HG03558 (cell line): Measurements from ENCODE around the gene DIAPH2.
"Not testable (repeated sequence)": the region's sequence is repeated elsewhere in the genome, so short reads cannot be mapped to it uniquely, and the experiment has no call there.

Experiments used
- ATAC-seq: cut with Tn5 transposase; IDR thresholded peaks from one replicate; pipeline ENCODE4 v1.9.1; 2021; ENCODE audit warnings: moderate number of reproducible peaks; ENCODE audit not compliant: unreplicated experiment; ENCODE audit errors: extremely low read depth

The DIAPH2 gene

DNA sequence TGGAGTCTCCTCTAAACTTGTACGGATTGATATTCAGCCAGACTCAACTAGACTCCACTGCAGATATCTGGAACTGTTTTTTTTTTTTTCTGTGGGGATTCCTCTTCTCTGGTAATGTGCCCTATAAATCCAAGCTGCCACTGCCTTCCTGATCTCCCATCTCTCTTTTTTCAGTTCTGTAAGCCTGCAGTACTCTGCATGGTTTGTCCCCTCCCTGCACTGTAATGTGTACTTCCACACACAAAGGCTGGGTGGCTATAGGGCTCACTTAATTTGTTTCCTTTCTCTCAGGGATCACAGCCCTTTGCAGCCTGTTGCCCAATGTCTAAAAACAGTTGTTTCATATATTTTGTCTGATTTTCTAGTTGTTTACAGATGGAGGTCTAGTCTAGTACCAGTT is 114.3 kb downstream of the DIAPH2 start:
- no peak for ATAC-seq

DNA sequence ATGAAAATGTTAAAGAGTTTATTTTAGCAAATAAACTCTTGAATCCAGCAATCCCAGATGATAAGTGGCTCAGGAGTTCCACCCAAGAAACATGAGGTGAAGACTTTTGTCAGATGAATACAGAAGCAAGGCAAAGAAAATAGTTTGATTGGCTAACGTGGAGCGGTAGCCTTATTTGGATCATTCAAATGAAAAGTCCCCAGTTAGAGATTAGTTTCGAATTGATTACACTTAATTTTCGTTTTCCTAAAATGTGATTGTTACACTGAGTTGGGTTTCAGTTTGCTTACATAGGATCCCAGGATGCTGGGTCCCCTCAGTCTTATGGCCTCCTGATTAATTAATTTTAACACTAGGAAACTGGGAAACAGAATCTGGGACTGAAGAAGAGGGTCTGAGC is 122.7 kb downstream of the DIAPH2 start:
- ATAC-seq, result no peak

DNA sequence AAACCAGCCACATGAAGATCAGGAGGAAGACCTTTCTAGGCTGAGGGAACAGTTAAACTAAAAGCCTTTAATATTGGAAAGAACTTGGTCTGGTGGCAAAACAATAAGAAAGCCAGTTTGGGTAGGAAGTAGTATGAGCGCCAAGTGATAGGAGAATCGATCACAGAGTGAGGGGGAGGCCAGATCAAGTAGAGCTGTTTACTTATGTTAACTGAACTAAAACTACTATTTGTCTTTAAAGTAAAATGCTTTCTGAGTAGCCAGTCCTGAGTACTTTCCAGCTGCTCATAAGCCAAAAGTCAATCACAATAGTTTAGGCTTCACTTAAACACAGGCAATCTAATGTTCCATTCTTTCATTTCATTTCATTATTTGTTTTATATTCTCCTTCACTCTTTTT is 136.3 kb downstream of the DIAPH2 start:
- ATAC-seq, result no peak

DNA sequence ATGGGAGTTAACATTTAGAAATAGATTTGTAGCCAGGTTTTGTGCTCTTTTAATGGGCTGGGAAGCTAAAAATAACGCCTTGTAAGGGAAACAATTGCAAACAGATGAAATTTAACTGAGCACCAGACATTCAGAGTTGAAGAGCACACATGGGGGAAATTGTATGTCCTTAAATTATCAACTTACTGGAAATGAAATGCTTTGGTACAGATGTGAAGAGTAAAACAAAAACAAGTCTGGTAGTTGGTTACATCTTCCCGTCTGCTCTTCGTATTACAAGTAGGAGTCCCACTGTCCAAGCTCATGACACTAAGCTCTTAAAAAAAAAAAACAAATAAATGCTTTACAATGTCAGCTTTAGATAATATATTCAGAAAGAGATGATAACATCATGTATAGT is 139.5 kb downstream of the DIAPH2 start:
- ATAC-seq, result no peak

DNA sequence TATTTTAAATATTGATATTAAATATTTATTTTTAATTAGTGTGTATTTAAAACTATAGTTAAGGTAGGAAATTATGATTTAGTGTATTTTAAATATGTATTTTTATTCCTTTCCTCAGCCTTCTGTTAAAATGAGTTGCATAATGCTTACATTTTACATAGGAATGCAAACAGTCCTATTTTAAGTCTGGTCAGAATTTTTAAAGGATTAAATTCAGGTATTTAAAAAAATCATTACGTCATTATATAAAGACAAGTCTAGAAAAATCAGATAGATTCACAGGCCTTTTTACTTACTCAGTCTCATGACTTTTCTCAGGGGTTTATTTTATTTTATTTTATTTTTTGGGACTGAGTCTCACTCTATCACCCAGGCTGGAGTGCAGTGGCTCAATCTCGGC is 148.7 kb downstream of the DIAPH2 start:
- ATAC-seq, result no peak

DNA sequence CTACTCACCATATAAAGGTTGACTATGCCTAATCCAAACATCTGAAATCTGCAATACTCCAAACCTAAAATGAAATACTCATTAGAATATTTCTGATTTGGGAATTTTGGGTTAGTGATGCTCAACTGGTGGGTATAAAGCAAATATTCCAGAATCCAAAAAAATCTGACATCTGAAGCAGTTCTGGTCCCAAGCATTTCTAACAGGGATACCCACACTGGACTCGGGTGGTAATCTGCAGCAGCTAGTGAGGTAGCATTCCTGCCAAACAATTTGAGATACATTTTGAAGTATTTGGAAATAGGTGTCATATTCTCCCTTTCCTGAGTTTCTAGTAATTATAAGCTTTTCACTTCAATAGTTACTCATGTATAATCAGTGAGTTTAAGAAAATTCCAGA is 149.5 kb downstream of the DIAPH2 start:
- ATAC-seq, result no peak

DNA sequence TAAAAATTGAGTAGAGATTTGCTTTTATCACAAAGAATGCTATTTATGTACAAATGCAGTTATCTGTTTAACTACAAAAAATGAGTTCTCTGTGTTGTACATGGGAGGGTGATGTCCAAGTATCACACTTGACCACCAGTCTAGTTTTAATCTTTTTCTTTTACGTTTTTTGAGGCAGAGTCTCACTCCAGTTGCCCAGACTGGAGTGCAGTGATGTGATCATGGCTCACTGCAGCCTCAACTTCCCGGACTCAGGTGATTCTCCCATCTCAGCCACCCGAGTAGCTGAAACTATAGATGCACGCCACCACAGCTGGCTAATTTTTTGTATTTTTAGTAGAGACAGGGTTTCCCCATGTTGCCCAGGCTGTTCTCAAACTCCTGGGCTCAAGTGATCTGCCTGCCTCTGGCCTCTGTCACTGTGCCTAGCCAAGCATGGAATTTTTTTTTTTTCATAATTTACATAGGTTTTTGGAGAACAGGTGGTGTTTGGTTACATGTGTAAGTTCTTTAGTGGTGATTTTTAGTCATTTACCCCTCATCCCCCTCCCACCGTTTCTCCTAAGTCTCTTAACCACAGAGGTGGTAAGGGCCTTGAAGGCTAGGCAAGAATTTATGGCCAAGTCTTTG is 151.1 kb downstream of the DIAPH2 start:
- ATAC-seq, result peak; percentile 48

DNA sequence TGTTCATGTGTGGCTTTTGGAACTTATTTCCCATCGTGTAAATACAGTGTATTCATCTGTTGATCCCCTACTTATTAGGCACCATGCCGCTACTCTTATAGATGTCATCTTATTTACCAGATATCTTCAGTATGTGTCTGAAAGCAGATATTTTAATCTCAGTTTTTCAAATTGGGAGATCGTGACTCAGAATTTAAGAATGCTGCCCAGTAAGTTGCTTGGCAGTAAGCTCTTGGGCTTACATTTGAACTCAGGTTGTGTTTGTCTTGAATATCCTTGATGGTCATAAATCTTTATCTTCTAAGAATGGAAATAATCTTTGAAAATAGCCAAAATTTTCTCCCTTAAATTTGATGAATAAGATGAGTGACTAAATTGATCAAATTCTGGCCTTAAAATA is 153.2 kb downstream of the DIAPH2 start:
- no peak for ATAC-seq

DNA sequence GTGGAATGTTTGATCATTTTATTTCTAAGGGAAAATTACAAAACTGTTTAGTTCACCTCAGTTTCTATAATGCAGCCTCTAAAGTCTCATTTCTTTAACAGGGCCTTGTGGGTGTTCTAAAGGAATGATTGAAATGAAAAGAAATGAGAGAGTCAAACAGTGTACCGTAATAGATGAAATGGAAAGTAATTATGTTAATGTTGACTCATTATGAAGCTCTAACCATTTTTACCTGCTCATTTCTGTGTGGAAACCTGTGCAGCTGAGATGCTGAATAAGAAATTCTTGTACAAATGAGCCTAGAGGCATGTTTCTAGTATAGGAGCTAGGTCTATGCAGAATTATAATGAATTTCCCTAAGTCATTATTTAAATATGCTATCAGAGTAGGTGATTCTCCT is 153.9 kb downstream of the DIAPH2 start:
- ATAC-seq, result no peak

DNA sequence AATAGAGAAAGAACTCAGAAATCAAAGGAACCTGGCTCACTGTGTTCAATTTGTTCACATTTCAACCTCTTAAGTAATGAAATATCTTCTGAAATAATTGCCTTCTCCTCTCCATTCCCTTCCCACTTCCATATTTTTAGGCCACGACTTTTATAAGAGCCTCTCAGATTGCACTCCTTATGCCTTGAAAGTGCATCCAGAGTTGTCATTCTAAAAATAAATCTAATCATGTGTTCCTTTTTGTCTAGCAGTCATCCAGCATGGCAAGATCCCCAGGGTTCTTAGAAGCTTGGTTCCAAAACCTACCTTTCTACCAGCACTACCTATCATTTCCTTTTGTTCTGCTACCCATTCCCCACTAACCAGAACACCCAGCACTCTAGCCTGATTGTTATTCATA is 156.7 kb downstream of the DIAPH2 start:
- no peak for ATAC-seq

DNA sequence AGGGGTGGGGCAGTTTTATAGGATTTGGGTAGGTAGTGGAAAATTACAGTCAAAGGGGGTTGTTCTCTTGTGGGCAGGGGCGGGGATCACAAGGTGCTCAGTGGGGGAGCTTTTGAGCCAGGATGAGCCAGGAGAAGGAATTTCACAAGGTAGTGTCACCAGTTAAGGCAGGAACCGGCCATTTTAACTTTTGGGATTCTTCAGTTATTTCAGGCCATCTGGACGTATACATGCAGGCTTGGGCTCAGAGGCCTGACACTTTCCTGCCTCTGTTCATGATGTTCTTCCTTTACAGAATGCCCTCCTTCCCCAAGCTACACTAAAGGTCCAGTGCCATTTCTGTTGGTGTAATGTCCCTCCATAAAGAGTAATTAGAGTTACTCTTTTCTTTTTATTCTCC is 157.2 kb downstream of the DIAPH2 start:
- not testable (repeated sequence) for ATAC-seq

DNA sequence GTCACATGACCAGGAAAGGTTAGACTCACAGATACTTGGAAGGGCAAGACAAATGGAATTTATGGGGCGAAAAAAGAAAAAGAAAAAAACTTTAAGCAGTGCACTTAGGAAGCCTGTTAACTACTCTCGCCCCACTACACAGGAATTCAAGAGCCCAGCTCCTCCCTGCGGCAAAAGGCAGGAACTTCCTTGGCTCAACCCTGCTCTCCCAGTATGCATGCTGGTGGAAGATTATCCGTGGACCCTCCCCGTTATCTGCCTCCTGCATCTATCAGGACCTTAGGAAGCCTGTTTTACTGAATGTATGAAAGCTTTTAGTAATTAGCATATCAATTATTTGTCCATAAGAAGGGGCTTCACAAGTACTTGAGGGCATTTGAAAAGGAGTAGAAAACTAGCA is 158.9 kb downstream of the DIAPH2 start:
- no peak for ATAC-seq

DNA sequence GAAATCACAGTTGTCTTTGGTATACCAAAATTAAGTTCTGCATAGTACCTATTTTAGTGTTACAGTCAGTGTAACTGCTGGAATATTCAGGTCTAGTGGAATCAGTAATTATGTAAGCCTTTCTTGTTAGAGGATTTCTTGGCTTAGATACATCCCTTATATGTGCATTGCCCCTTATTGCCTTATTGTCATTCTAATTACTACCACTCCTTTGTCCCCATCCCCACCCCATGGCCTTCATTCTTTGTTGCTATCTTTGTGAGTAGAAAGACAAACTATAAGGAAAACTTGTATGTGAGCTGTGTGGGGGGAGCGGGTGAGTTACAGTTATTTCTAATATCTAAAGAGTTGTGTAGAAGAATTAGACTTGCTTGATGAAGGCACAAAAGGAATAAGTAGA is 162.2 kb downstream of the DIAPH2 start:
- no peak for ATAC-seq

DNA sequence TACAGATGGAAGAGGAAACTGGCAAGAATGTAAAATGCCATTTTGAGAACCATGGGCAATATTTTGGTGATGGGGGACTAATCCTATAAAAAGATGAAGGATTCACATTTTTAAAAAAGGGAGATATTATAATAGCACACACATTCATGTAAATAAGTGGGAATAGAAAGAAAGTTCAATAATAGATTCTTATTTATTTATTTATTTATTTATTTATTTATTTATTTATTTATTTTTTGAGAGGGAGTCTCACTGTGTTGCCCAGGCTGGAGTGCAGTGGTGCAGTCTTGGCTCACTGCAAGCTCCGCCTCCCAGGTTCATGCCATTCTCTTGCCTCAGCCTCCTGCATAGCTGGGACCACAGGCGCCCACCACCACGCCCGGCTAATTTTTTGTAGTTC is 174.8 kb downstream of the DIAPH2 start:
- not testable (repeated sequence) for ATAC-seq

DNA sequence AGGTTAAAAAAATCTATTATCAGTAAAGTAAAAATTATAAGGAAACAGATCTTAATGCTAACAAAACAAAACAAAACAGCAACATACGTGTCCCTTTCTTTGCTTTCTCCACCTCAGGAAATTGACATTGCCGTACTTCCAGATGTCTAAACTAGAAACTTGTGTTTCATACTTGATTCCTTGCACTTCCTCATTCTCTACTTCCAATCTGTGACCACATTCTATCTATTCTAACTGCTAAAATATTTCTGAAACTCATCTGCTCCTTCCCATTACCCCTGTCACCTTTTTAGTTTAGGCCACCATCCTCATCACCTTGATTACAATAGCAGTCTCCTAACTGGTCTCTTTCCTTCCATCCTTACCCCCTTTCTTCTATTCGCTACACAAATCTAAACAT is 176.6 kb downstream of the DIAPH2 start:
- ATAC-seq, result peak; percentile 60

DNA sequence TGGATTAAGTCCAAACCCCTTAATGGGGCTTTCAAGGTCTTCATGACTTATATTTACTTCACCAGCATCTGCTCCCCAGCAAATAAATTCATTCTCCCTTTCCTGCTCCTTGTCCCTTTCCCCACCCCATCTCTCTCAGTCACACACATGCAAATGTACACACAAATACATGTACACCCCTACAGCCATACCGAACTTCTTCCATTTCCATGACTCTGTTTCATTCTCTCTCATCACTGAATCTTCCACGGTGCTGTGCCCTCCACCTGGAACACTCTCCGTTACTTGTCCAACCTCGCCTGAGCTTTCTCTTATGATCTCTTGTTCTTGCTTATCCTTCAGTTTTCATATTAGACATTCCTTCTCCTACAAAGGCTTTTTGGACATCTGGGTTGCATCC is 177.0 kb downstream of the DIAPH2 start:
- no peak for ATAC-seq

DNA sequence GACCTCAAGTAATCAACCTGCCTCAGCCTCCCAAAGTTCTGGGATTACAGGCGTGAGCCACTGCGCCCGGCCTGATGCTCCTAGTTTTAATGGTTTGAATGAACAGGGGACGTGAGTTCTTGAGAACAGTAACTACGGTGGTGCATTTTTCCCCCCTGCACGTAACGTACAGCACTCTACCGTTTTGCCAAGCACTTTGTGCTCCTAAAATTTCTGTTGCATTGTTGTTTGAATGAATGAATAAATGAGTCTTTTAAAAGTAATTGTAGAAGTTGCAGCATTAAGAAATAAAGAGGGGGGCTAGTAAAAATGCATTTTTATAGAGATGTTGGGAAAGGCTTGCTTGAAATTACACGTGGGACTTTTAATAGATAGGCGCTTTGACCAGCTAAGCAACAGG is 199.0 kb downstream of the DIAPH2 start, which contains the start of gene RPA4:
Gene RPA4, plus strand, starts transcription at position 301 of the 400 bp plus-strand sequence. CDS start 403 bp downstream, outside the sequence.
- ATAC-seq, result no peak

DNA sequence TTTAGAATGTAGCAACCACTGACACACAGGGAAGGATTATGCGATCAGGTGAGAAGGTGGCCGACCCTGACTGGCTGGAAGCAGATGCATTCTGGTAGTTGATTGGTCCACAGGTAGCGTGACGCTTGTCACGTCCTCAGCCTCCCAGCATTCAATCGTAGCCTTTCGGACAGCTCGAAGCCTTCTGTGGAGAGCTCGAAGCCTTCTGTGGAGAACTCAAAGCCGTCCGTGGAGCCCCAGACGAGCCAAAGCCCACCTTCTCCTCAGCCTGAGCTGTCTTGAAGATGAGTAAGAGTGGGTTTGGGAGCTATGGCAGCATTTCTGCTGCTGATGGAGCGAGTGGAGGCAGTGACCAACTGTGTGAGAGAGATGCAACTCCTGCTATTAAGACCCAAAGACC is 199.4 kb downstream of the DIAPH2 start:
- ATAC-seq, result no peak

DNA sequence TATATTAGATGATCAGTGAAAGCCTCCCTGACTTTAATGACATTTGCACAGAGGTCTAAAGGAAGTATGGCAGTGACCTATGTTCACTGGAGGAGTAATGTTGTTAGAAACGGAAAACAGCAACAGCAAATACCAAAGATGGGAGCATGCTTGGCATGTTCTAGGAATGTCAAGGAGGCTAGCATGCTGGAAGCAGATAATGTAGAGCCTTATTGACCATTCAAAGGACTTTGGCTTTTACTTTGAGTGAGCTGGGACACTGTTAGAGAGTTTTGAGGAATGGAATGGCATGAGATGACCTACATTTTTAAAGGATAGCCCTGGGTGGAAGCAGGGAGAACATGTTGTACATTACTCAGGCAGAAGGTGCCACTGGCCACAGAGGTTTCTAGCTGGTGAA is 205.1 kb downstream of the DIAPH2 start:
- no peak for ATAC-seq

DNA sequence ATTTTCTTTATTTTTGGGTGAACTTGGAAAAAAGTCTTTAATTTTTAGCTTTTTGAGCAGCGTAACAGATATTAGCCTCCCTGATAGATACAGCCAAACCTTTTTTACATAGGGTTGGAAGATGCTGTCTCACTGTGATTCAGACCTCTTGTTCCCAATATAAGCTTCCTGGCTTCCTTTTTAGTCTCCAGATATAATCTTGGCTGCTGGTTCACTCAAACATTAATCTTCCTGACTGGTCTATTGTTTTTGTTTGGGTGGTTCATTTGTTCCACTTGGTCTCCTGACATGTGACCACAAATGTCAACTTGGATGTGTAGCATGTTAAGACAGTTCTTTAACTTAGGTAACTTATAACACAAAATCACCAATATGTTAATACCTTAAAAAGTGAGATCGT is 222.1 kb downstream of the DIAPH2 start:
- no peak for ATAC-seq

DNA sequence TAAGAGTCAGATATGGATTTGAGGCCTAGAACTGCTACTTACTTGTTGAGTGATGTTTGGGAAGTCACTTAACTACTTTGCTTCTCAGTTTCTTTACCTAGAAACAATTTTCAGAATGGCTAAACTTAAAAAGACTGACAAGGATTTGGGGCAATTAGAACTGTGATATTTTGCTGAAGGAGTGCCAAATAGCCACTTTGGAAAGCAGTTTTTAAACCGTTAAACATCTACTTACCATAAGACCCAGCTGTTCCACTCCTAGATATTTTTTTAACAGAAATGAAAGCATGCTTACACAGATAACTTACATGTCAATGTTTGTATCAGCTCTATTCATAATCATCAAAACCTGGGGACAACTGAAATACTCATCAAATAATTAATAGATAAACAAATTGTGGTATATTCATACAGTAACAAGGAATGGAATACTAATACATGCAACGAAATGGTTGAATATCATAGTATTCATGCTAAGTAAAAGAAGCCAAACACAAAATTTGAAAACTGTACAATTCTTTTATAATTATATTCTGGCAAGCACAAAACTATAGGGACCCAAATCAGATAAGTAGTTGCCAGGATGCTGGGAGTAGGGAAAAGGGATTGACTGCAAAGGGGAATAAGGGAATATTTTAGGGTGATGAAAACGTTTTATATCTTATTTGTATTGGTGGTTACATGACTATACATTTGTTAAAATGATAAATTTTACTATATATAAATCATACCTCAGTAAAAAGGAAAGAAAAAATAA is 223.1 kb downstream of the DIAPH2 start:
- ATAC-seq, result no peak

DNA sequence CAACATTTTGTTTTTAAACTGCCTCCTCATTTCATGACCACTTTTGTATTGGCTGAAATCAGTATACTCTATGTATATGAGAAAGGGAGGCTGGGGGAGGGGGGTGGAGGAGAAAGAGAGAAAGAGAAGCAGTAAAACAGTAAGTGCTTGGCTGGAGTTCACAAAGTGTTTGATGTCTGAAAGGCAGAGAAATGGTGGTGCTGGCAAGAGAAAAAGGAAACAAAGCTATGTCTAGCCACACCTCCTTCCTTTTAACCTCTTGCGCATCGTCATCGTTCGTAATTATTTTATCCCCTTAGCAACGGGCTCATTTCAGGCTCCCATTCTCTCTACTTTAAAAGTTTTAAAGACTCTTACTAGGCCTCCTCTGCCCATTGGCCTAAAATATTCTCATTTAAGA is 224.6 kb downstream of the DIAPH2 start:
- ATAC-seq, result no peak
